ENCODE results near the gene B3GALT2. TPM values are rescaled to one million over a fixed set of nuclear protein-coding genes. Genes with fewer than 3 reads are reported as not detected.

Gene B3GALT2
- total RNA-seq, 2 donors from 2014 or later = not detected

- Mint-ChIP-seq H3K36me3 (ENCODE audit: low read depth) (peaks cover 15% of the 10 kb centered on the region), H3K4me3 (no peak overlapping the region), H3K27me3 (ENCODE audit: insufficient read depth) (no peaks in the 10 kb centered on the region), H3K4me1 (peaks cover 20% of the 10 kb centered on the region), H3K27ac (no peak overlapping the region), H3K9me3 (peaks cover 17% of the 10 kb centered on the region)
- Histone ChIP-seq H3K27ac (ENCODE audit: low read depth, low read length) (no peak overlapping the region), H3K4me1 (ENCODE audit: control insufficient read depth, insufficient read depth, low read length) (peaks cover 3% of the 10 kb centered on the region), H3K4me3 (ENCODE audit: low read length) (no peak overlapping the region), H3K27me3 (ENCODE audit: control insufficient read depth, insufficient read depth, low read length, poor library complexity, severe bottlenecking) (no peaks in the 10 kb centered on the region), H3K9me3 (ENCODE audit: control insufficient read depth, low read length) (peaks cover 13% of the 10 kb centered on the region), H3K9ac (ENCODE audit: extremely low read depth, low read length, poor library complexity, severe bottlenecking) (no peak overlapping the region), H3K36me3 (ENCODE audit: control insufficient read depth, insufficient read depth, low read length) (peaks cover 4% of the 10 kb centered on the region)
- no peak for DNase-seq
- TF ChIP-seq CTCF (conservative IDR thresholded peaks at IDR 0.05) = no peak
- WGBS, 2 experiments (ENCODE audit: insufficient coverage in 1 of 2, insufficient read length in 1 of 2) = no CpG with 5 or more reads among the region's 1 CpG
Measured at GRCh38 chr1:193187114-193187513, 701 bp upstream of the B3GALT2 start.

- Mint-ChIP-seq H3K9me3 (peaks cover 2% of the 10 kb centered on the region), H3K27ac (peak overlapping the region; percentile 13), H3K27me3 (ENCODE audit: insufficient read depth) (no peaks in the 10 kb centered on the region), H3K4me1 (peaks cover 20% of the 10 kb centered on the region), H3K36me3 (ENCODE audit: low read depth) (peaks cover 2% of the 10 kb centered on the region), H3K4me3 (no peak overlapping the region)
- no peaks in the 10 kb centered on the region for H3K9me3 ChIP-seq (ENCODE audit: control insufficient read depth, low read length)
- no peaks in the 10 kb centered on the region for H3K36me3 ChIP-seq (ENCODE audit: control insufficient read depth, insufficient read depth, low read length)
- peaks cover 3% of the 10 kb centered on the region for H3K4me1 ChIP-seq (ENCODE audit: control insufficient read depth, insufficient read depth, low read length)
- 100% methylated on average over 1 of the region's 2 CpGs; no CpG with 5 or more reads in 1 of the 2 experiments for WGBS, 2 experiments (ENCODE audit: insufficient coverage in 1 of 2, insufficient read length in 1 of 2)
- H3K27ac ChIP-seq (ENCODE audit: low read depth, low read length) = peak overlapping the region; percentile 89
- H3K27me3 ChIP-seq (ENCODE audit: control insufficient read depth, insufficient read depth, low read length, poor library complexity, severe bottlenecking) = no peaks in the 10 kb centered on the region
- TF ChIP-seq CTCF (conservative IDR thresholded peaks at IDR 0.05) = no peak
- no peak for DNase-seq
- H3K4me3 ChIP-seq (ENCODE audit: low read length) = no peak overlapping the region
- no peak overlapping the region for H3K9ac ChIP-seq (ENCODE audit: extremely low read depth, low read length, poor library complexity, severe bottlenecking)
Measured at GRCh38 chr1:193185211-193185610, 1.2 kb downstream of the B3GALT2 start.

GRCh38 chr1:193184776-193185175, 1.6 kb downstream of the B3GALT2 start:
- H3K9me3 ChIP-seq (ENCODE audit: control insufficient read depth, low read length) = no peaks in the 10 kb centered on the region
- H3K27ac ChIP-seq (ENCODE audit: low read depth, low read length) = no peak overlapping the region
- H3K4me3 ChIP-seq (ENCODE audit: low read length) = no peak overlapping the region
- no peak overlapping the region for H3K9ac ChIP-seq (ENCODE audit: extremely low read depth, low read length, poor library complexity, severe bottlenecking)
- H3K27me3 ChIP-seq (ENCODE audit: control insufficient read depth, insufficient read depth, low read length, poor library complexity, severe bottlenecking) = no peaks in the 10 kb centered on the region
- no peak for TF ChIP-seq CTCF (conservative IDR thresholded peaks at IDR 0.05)
- no peak for DNase-seq
- peaks cover 20% of the 10 kb centered on the region for H3K4me1 Mint-ChIP-seq
- no peaks in the 10 kb centered on the region for H3K36me3 ChIP-seq (ENCODE audit: control insufficient read depth, insufficient read depth, low read length)
- H3K4me3 Mint-ChIP-seq = no peak overlapping the region
- H3K9me3 Mint-ChIP-seq = no peaks in the 10 kb centered on the region
- peaks cover 2% of the 10 kb centered on the region for H3K36me3 Mint-ChIP-seq (ENCODE audit: low read depth)
- no CpG with 5 or more reads among the region's 1 CpG for WGBS, 2 experiments (ENCODE audit: insufficient coverage in 1 of 2, insufficient read length in 1 of 2)
- no peak overlapping the region for H3K27ac Mint-ChIP-seq
- H3K4me1 ChIP-seq (ENCODE audit: control insufficient read depth, insufficient read depth, low read length) = peaks cover 3% of the 10 kb centered on the region
- no peaks in the 10 kb centered on the region for H3K27me3 Mint-ChIP-seq (ENCODE audit: insufficient read depth)

All from endodermal cell (in vitro differentiated cells).